ENCODE measurements around the gene EYA3.

DNA sequence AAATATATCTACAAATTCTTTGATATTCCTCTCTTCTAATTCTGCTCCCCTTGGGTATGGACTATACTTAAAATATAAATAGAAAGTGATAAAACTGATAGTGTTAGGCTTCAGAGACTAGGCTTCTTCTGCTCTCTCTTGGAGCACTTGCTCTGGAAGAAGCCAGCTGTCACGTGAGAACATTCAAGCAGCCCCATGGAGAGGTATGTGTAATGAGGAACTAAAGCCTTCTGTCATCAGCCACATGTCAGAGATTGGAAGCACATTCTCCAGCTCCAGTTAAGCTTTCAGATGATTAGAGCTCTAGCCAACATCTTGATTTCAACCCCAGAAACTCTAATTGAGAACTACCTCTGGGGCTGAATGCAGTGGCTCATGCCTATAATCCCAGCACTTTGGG is 94.3 kb downstream of the EYA3 start:
- TF ChIP-seq POLR2A (IDR thresholded peaks at IDR 0.05; ENCODE audit: low read depth, low read length) (no peak), POLR2AphosphoS5 (IDR thresholded peaks at IDR 0.05; ENCODE audit: low read depth, low read length) (no peak), TAF1 (IDR thresholded peaks at IDR 0.05; ENCODE audit: borderline replicate concordance, low read depth, low read length) (no peak)
